Fibroblast of the aortic adventitia (primary cell): ENCODE results near the gene FAM53A. TPM values are rescaled to one million over a fixed set of nuclear protein-coding genes. Genes with fewer than 3 reads are reported as not detected.

Experiments used
- DNase-seq: peaks from one replicate; pipeline ENCODE4 v3.0.0-alpha.2; 2010; ENCODE audit warnings: low read depth
- H3K4me3 ChIP-seq: 2 replicates; pipeline ENCODE4 v1.5.1; 2011; ENCODE audit warnings: low read depth, mild to moderate bottlenecking, control low read depth, low read length, moderate library complexity
- CTCF ChIP-seq: IDR thresholded peaks from 2 replicates; pipeline ENCODE4 v1.5.1; 2011; ENCODE audit warnings: mild to moderate bottlenecking, low read length, control low read depth, inconsistent platforms; ENCODE audit not compliant: insufficient read depth
- total RNA-seq: library from RNA; depleted of rRNA; stranded (reverse); fragments of >200 nt; gene quantifications from 2 replicates; pipeline ENCODE4 v1.2.3, GENCODE V29; 2012; ENCODE audit warnings: low replicate concordance

The FAM53A gene
- total RNA-seq, 1 donor = 2.5 TPM

GRCh38 chr4:1726146-1726934, 42.2 kb upstream of the FAM53A start:
- peak; percentile 83 for DNase-seq
- H3K4me3 ChIP-seq = no peak overlapping the region
- peak; percentile 98 for TF ChIP-seq CTCF

DNA sequence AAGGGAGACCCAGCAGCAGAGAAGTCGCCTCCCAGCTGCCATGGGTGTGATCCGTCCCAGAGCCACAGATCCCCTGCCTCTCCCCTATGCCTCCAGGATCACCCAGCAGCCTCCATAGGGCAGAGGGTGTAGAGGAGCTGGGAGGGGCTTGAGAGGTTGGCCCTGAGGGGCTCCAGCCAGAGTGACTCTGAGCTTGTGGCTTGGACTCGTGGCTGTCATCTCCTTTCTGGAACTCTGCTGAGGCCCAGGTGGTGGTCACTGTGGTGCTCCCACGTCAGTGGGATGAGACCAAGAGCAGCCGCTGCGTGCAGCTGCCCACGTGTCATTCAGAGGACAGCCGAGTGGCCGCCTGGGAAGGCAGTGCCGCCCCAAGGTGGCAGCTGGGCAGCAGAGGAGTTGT, 41.4 kb upstream of the FAM53A start:
- no peak overlapping the region for H3K4me3 ChIP-seq
- TF ChIP-seq CTCF = no peak
- DNase-seq = no peak

- TF ChIP-seq CTCF = no peak
- no peak for DNase-seq
- no peak overlapping the region for H3K4me3 ChIP-seq
Observed at GRCh38 chr4:1723131-1723801, 39.2 kb upstream of the FAM53A start.

DNA sequence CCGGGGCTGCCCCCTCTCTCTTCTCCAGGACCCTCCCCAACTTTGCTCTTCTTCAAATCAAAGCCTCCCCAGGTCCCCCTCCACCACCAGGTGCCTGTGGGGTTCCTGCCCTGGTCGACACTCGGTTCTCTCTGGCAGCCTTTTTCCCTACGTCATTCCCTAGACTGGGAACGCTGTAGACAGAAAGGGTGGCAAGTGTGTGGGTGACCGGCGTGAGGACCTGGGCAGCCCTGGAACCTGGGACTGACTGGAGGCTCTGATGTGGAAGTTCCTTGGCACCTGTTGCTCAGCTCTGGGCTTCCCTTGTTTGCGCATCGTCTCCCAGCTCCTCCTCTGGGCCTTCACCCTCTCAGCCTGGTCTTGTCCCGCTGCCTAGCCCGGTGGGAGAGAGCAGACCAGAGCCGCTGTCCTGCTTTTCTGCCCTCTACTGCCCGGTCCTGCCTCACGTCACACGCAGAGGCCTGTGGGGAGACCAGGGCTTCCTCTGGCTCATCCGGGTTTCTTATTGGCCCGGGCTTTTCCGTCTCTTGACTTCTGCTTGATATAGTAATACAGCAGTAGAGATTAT, 38.5 kb upstream of the FAM53A start:
- peak overlapping the region; percentile 66 for H3K4me3 ChIP-seq

GRCh38 chr4:1721666-1722550, 37.8 kb upstream of the FAM53A start:
- no peak for DNase-seq
- no peak for TF ChIP-seq CTCF
- peak overlapping the region; percentile 66 for H3K4me3 ChIP-seq

More for the DNA sequence above, 38.5 kb upstream of the FAM53A start:
- no peak for DNase-seq
- no peak for TF ChIP-seq CTCF

GRCh38 chr4:1721003-1721665, 37.0 kb upstream of the FAM53A start, which contains the start of the genes TACC3 and TMEM129:
TACC3 (plus strand) TSS chr4:1721521; CDS start chr4:1723422, 1,901 bp downstream.
TMEM129 (minus strand) TSS chr4:1721323; CDS start chr4:1720837, 486 bp downstream.
- TF ChIP-seq CTCF = no peak
- peak within 1 kb of the TSS; percentile 88 for H3K4me3 ChIP-seq
- peak; percentile 89 for DNase-seq
